Esophagus (tissue), 2 donors: ENCODE measurements around the gene AGAP1. TPM values are rescaled to one million over a fixed set of nuclear protein-coding genes. Genes with fewer than 3 reads are reported as not detected.
A peak's percentile ranks its signal among the peaks of the same experiment; 100 is the strongest.

Experiments used
- H3K27ac ChIP-seq, 2 donors: one replicate each; pipeline ENCODE4 v1.5.1; 2013; ENCODE audit warnings: low read depth in 2 of 2, mild to moderate bottlenecking in 2 of 2, inconsistent platforms in 1 of 2, low read length in 1 of 2, moderate library complexity in 1 of 2
- H3K27me3 ChIP-seq, 2 donors: one replicate each; pipeline ENCODE4 v1.6.1; 2013; ENCODE audit warnings: low read length in 2 of 2, control low read depth in 1 of 2, mild to moderate bottlenecking in 1 of 2; ENCODE audit not compliant: insufficient read depth in 2 of 2, control insufficient read depth in 1 of 2
- H3K36me3 ChIP-seq, 2 donors: one replicate each; pipeline ENCODE4 v1.6.1; 2013; ENCODE audit warnings: low read length in 1 of 2; ENCODE audit not compliant: control insufficient read depth in 2 of 2, insufficient read depth in 2 of 2
- H3K4me1 ChIP-seq, 2 donors: one replicate each; pipeline ENCODE4 v1.6.1; 2013; ENCODE audit warnings: low read length in 1 of 2; ENCODE audit not compliant: control insufficient read depth in 2 of 2, insufficient read depth in 2 of 2
- H3K4me3 ChIP-seq, 2 donors: one replicate each; pipeline ENCODE4 v1.5.1; 2013; ENCODE audit warnings: low read length in 2 of 2, mild to moderate bottlenecking in 2 of 2, low read depth in 1 of 2, moderate library complexity in 1 of 2
- H3K9me3 ChIP-seq, 2 donors: one replicate each; pipeline ENCODE4 v1.6.1; 2013; ENCODE audit warnings: mild to moderate bottlenecking in 2 of 2, low read depth in 1 of 2, low read length in 1 of 2, moderate library complexity in 1 of 2; ENCODE audit not compliant: control insufficient read depth in 2 of 2, insufficient read depth in 1 of 2
- WGBS, 2 donors: extraction: QIAGEN DNeasy Blood & Tissue Kit; methylation state at CpG; one replicate each; pipeline ENCODE4 v1.1.7; 2013; 5-methylcytosine and 5-hydroxymethylcytosine counted together
- polyA plus RNA-seq, 2 donors: library from polyadenylated mRNA; stranded (reverse); fragments of 200-250 nt; gene quantifications; one replicate each; pipeline ENCODE4 v1.2.3, GENCODE V29; 2013
- donor health status: healthy with polysubstance abuse.
- donor health status: Bipolar disorder and iron deficiency.

The AGAP1 gene
- polyA plus RNA-seq, 2 donors: 4.9 TPM

DNA sequence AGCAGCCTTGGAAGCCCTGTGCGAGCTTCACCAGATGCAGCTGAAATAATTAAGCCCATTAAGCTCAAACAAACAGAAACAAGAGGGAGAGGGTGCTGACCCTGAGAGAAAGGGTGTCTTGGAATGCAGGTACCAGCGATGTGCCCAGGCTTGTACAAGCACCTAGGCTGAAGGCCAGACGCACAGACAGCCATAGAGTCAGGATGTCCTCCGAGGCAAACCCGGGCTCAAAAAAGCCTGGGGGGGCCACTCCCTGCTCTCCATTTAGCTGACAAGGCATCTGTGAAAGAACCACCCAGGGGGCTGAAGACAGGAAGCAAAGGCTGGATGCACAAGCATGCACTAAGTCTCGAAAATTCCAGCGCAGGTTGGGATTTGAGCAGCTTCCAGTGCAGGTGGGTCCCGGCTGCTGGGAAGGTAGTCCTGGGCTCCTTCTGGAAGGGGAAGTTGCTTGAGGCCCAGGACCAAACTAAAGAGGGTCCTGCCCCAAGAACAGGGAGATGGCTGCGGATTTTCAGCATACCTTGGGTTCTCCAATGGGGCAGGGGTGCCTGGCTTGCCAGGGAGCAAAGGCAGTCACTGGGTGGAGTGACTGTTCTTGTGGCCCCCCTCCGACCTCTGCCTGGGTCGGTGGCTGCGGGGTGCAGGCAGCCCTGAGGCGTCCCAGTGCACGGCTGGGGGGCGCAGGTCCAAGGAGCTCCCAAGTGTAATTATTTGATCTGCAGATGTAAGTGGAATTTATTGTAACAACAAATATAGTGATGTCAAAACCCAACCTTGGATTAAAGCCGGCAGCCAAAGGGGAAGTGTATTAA lies 668.4 kb downstream of the AGAP1 start:
- no peaks in the 10 kb centered on the region for H3K36me3 ChIP-seq
- peaks cover 11 to 43% of the 10 kb centered on the region in 2 donors for H3K27me3 ChIP-seq
- peaks cover 23 to 26% of the 10 kb centered on the region in 2 donors for H3K4me1 ChIP-seq
- no peak overlapping the region for H3K27ac ChIP-seq
- no peak overlapping the region for H3K4me3 ChIP-seq
- WGBS, 2 donors: 32 to 38% methylated on average over 16 of the region's 16 CpGs
- peaks cover 0 to 1% of the 10 kb centered on the region in 2 donors for H3K9me3 ChIP-seq

DNA sequence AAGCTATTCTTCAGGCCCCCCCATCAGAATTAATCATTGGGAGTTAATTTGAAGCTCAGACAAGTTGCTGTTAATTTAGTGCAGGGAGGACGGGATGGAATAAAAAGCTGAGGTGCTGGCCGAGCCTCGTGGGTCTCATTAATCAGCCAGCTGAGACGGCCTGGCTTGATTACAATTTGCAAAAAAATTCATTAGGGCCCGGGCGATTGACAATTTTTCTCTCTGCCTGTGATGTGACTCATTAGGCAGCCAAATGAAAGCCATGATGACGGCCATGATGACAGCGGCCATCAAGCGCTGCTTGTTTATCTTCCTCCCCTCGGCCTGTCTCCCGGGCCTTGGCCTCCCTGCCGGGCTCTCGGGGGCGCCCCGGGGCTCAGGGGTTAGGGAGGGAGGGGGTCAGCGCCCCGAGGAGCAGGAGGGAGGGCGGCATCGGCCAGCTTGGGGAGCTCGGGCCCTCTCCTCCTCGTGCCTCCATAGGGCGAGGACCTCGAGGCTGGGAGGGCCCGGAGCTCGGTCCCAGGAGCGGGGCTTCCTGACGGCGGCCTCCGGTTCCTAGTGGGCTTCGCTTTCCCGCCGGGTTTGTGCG lies 669.1 kb downstream of the AGAP1 start:
- H3K36me3 ChIP-seq: no peaks in the 10 kb centered on the region
- no peak overlapping the region for H3K4me3 ChIP-seq
- WGBS, 2 donors: 25 to 30% methylated on average over 22 to 33 of the region's 33 CpGs
- peaks cover 11 to 49% of the 10 kb centered on the region in 2 donors for H3K27me3 ChIP-seq
- no peak overlapping the region for H3K27ac ChIP-seq
- peaks cover 30 to 34% of the 10 kb centered on the region in 2 donors for H3K4me1 ChIP-seq
- H3K9me3 ChIP-seq: peaks cover 0 to 3% of the 10 kb centered on the region in 2 donors

DNA sequence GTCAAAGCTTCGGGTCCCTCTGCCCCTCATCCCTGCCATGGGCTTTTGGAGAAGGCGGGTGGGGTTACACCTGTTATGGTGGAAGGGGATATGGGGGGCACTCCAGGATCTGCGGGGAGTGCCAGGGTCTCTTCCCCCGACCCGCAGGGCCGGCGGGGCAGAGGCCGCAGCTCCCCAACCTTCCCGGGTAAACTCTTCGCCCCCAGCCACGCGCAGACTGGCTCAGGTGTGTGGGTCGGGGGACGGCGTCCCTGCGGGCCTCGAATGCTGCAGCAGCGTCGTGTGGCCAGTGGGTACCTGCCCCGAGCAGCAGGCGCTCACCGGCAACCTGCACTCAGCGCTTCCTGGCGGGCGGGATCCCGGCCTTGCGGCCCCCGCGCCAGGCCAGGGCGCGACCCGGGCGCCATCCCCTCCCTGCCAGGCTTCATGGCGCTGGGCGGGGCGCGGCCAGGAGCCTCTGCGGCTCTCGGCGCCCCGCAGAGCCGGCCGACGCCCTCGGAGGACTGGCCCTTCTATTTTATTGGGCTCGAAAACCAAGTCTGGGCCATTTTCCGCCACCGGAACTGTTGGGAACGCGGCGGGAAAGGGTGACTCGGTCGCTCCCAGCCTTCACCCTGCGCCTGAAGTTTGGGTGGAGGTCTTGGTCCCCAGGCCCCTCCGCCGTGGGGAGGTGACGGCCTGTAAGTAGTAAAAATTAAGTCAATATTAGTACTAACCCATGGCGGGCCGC lies 669.8 kb downstream of the AGAP1 start:
- WGBS, 2 donors: 4 to 7% methylated on average over 51 to 59 of the region's 59 CpGs
- peaks cover 13 to 55% of the 10 kb centered on the region in 2 donors for H3K27me3 ChIP-seq
- no peak overlapping the region for H3K27ac ChIP-seq
- peak overlapping the region in 1 of 2 donors; percentile 32 for H3K4me3 ChIP-seq
- H3K9me3 ChIP-seq: peaks cover 3 to 4% of the 10 kb centered on the region in 2 donors
- H3K4me1 ChIP-seq: peaks cover 33 to 38% of the 10 kb centered on the region in 2 donors
- H3K36me3 ChIP-seq: no peaks in the 10 kb centered on the region

DNA sequence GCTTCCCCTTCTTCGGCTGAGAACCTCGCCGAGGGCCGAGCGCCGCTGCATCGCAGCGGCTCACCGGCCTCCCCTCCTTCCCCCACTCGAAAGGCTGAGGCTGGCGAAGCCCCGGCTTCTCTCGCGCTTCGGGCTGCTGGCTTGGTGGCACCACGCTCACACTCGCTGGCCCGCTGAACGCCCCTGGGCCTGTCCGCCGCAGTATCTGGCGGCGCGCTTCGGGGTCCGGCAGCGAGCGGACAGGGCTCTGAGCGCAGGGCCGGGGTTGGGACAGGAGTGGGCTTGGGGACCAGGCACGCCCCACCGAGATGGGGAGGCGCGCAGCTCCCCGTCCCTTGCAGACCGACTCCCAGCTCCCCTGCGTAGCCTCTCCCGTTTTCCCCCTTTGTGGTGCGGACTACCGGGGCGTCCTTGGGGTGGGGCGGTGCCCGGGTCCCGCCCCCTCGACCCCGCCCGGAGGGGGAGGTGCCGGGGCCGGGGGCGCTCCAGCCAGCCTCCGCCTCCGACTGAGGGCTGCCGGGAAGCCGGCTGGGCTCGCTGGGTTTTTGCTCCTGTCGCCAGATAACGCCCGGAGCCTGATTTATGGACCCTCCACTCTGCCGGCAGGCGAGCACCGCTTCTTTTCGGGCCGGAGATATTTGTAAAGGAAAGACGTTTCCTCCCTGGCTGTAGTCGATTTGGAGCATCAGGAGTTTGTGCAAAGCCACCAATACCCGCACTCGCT lies 670.5 kb downstream of the AGAP1 start:
- no peak overlapping the region for H3K27ac ChIP-seq
- H3K36me3 ChIP-seq: no peaks in the 10 kb centered on the region
- WGBS, 2 donors: 3 to 4% methylated on average over 57 to 67 of the region's 67 CpGs
- H3K27me3 ChIP-seq: peaks cover 17 to 61% of the 10 kb centered on the region in 2 donors
- peaks cover 33 to 38% of the 10 kb centered on the region in 2 donors for H3K4me1 ChIP-seq
- peak overlapping the region in 1 of 2 donors; percentile 32 for H3K4me3 ChIP-seq
- peaks cover 5 to 7% of the 10 kb centered on the region in 2 donors for H3K9me3 ChIP-seq

DNA sequence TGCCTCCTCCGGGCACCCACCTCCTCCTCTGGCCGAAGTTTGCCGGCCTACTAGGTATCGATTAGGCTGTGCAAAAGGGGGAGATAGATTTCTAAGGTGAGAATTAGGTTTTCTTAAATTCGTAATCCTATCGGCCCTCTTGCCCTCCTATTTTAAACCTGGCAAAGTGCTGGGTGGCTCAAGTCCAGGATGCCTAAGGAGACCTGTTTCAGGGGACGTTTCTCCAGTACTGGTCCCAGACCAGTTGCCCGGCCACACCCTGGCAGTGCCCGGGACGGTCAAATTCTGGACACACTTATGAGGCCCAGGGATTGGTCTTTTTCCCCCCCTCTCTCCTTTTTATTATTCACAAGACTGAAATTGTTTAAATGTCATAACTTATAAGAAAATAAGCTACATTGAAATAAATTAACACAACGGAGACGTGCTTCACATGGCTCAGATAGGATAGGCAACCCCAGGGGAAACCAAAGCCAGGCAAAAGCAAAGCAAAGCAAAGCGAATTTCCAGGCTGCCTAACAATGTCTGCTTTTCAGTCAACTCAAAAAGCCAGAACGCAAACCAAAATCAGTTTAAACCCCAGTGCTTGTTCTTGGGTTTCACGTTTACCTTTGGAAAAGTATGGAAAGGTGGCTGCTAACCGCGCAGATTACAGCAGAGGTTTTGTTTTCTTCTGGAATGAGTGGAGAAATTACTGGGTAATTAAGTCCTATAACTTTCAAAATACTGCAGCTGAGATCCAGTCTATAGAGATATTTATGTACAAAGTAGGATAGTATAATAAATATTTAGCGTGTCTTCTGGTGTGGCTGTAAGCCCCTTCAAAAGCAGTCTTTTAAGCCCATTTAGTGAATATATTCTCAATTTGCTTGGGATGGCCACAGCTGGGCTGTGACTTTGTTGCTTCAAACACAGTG lies 671.3 kb downstream of the AGAP1 start:
- WGBS, 2 donors: 24 to 26% methylated on average over 18 of the region's 18 CpGs
- no peak overlapping the region for H3K27ac ChIP-seq
- H3K27me3 ChIP-seq: peaks cover 19 to 63% of the 10 kb centered on the region in 2 donors
- no peak overlapping the region for H3K4me3 ChIP-seq
- H3K36me3 ChIP-seq: no peaks in the 10 kb centered on the region
- H3K4me1 ChIP-seq: peaks cover 30 to 42% of the 10 kb centered on the region in 2 donors
- H3K9me3 ChIP-seq: peaks cover 5 to 7% of the 10 kb centered on the region in 2 donors

DNA sequence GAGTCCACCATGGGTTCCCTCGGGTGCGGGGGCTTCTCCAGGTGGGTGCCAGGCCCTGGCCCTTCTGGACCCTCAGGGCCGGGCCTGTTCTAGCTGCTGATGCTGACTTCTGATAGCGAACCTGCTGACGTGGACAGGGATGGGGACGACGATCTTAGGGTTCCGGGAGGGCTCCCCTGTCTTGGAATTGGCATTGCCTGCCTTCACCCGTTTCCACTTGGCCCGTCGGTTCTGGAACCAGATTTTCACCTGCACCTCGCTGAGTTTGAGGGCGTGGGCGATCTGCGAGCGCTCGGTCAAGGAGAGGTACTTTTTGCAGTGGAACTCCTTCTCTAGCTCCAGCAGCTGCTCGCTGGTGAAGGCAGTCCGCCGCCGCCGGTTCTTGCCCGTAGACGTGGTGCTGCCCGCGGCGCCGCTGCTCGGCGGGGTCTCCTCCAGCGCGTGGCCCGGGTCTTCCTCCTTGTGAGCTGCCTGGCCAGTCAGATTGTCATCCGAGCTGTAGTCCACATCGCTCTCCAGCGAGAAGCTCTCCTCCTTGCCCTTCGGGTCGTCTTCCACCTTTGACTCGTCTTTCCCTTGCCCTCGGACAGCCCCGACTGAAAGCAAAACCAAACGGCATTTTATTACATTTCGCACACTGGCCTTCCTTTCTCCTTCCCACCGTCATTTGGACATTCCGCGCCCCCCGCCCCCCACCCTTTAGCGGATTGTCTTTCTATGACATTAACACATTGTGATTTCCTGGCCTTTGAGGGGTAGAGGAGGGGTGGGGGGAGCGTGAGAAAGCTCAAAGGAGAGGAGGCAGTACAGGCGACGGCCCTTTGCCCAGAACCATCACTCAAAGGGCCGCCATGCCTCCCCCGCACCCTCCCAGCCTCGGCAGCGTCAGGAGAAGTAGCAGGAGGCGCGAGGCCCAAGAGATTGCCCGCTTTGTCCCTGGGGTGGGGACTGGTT lies 672.3 kb downstream of the AGAP1 start:
- Histone ChIP-seq H3K36me3 (no peaks in the 10 kb centered on the region), H3K4me3 (peak overlapping the region in 1 of 2 donors; percentile 47), H3K4me1 (peaks cover 30 to 42% of the 10 kb centered on the region in 2 donors), H3K27ac (no peak overlapping the region), H3K9me3 (peaks cover 5 to 7% of the 10 kb centered on the region in 2 donors), H3K27me3 (peaks cover 26 to 67% of the 10 kb centered on the region in 2 donors)
- WGBS, 2 donors: 6 to 7% methylated on average over 58 of the region's 58 CpGs

GRCh38 chr2:236166796-236167296 lies 673.0 kb downstream of the AGAP1 start:
- H3K36me3 ChIP-seq: no peaks in the 10 kb centered on the region
- peak overlapping the region in 1 of 2 donors; percentile 47 for H3K4me3 ChIP-seq
- WGBS, 2 donors: 4% methylated on average over 29 of the region's 29 CpGs
- H3K4me1 ChIP-seq: peaks cover 30 to 39% of the 10 kb centered on the region in 2 donors
- peaks cover 26 to 68% of the 10 kb centered on the region in 2 donors for H3K27me3 ChIP-seq
- H3K9me3 ChIP-seq: peaks cover 5 to 7% of the 10 kb centered on the region in 2 donors
- no peak overlapping the region for H3K27ac ChIP-seq
